AG04450 (cell line): Measurements from ENCODE around the gene SLC10A7. TPM values are rescaled to one million over a fixed set of nuclear protein-coding genes. Genes with fewer than 3 reads are reported as not detected.

Source experiments
- CTCF ChIA-PET: fragments of 300-600, 350-600 bp; formaldehyde crosslinking; extraction: SDS; loops from one replicate; lab custom pipeline; 2022; ENCODE audit warnings: antibody characterized with exemption, inconsistent platforms; lab: Charles Lee
- POLR2A ChIA-PET: fragments of 350-600 bp; formaldehyde crosslinking; extraction: SDS; loops from one replicate; lab custom pipeline; 2021; ENCODE audit warnings: antibody characterized with exemption, inconsistent platforms; lab: Yijun Ruan, JAX
- DNase-seq: peaks from one replicate; pipeline ENCODE4 v3.0.0-alpha.2; 2011; ENCODE audit warnings: low read depth, low spot score
- H3K27ac ChIP-seq: one replicate; pipeline ENCODE4 v1.5.1; 2012; ENCODE audit warnings: low read depth, low read length, control low read depth
- H3K27me3 ChIP-seq: one replicate; pipeline ENCODE4 v1.6.0; 2012; ENCODE audit warnings: low read length; ENCODE audit not compliant: control insufficient read depth, insufficient read depth
- H3K4me3 ChIP-seq: 2 replicates; pipeline ENCODE4 v1.5.1; 2011; ENCODE audit warnings: mild to moderate bottlenecking, low read depth, low read length, control low read depth
- H3K9me3 ChIP-seq: 2 replicates; pipeline ENCODE4 v1.5.1; 2012; ENCODE audit warnings: low read length; ENCODE audit not compliant: control insufficient read depth, insufficient read depth
- CTCF ChIP-seq: IDR thresholded peaks from 2 replicates; pipeline ENCODE4 v1.5.1; 2011; ENCODE audit warnings: low read depth, low read length, control low read depth, inconsistent platforms
- polyA plus RNA-seq: library from polyadenylated mRNA; depleted of rRNA; stranded (reverse); fragments of >200 nt; gene quantifications from 2 replicates; pipeline ENCODE4 v1.2.3, GENCODE V29; 2011

Gene SLC10A7
- polyA plus RNA-seq, 1 experiment = 13.8 TPM

GRCh38 chr4:146288193-146288592 lies 233.5 kb downstream of the SLC10A7 start:
- no peak overlapping the region for H3K4me3 ChIP-seq
- no peak for TF ChIP-seq CTCF
- H3K27me3 ChIP-seq = no peaks in the 10 kb centered on the region
- H3K27ac ChIP-seq = no peak overlapping the region
- no peaks in the 10 kb centered on the region for H3K9me3 ChIP-seq
- CTCF ChIA-PET = no interaction called here
- DNase-seq = no peak
- POLR2A ChIA-PET = no interaction called here

- no peak for TF ChIP-seq CTCF
- H3K27ac ChIP-seq = no peak overlapping the region
- H3K4me3 ChIP-seq = no peak overlapping the region
- H3K9me3 ChIP-seq = no peaks in the 10 kb centered on the region
- ChIA-PET POLR2A (no interaction called here), CTCF (no interaction called here)
- no peak for DNase-seq
- no peaks in the 10 kb centered on the region for H3K27me3 ChIP-seq
Observed at GRCh38 chr4:146285037-146285436, 236.7 kb downstream of the SLC10A7 start.

GRCh38 chr4:146283758-146284651 lies 237.7 kb downstream of the SLC10A7 start:
- CTCF ChIA-PET = no interaction called here
- Histone ChIP-seq H3K4me3 (no peak overlapping the region), H3K9me3 (no peaks in the 10 kb centered on the region), H3K27me3 (no peaks in the 10 kb centered on the region), H3K27ac (no peak overlapping the region)
- no peak for DNase-seq
- POLR2A ChIA-PET = no interaction called here
- no peak for TF ChIP-seq CTCF

- H3K27ac ChIP-seq = no peak overlapping the region
- H3K9me3 ChIP-seq = no peaks in the 10 kb centered on the region
- H3K27me3 ChIP-seq = no peaks in the 10 kb centered on the region
- no peak for DNase-seq
- ChIA-PET POLR2A (no interaction called here), CTCF (no interaction called here)
- TF ChIP-seq CTCF = no peak
- no peak overlapping the region for H3K4me3 ChIP-seq
Observed at GRCh38 chr4:146282657-146283056, 239.1 kb downstream of the SLC10A7 start.

- Histone ChIP-seq H3K9me3 (no peaks in the 10 kb centered on the region), H3K27ac (no peak overlapping the region), H3K4me3 (no peak overlapping the region), H3K27me3 (no peaks in the 10 kb centered on the region)
- TF ChIP-seq CTCF = no peak
- no peak for DNase-seq
- CTCF ChIA-PET = interaction anchor here (0.6 to 1.7 kb wide), 3 partner anchors 13 to 306 kb away, joined by 3 to 4 read pairs (median 3); no protein-coding TSS in a partner anchor
- POLR2A ChIA-PET = no interaction called here
Observed at GRCh38 chr4:146278986-146279385, 242.8 kb downstream of the SLC10A7 start.
